ENCODE results near the gene NFE2L2.
"Not testable (repeated sequence)": the region's sequence is repeated elsewhere in the genome, so short reads cannot be mapped to it uniquely, and the experiment has no call there.

NFE2L2 gene

DNA sequence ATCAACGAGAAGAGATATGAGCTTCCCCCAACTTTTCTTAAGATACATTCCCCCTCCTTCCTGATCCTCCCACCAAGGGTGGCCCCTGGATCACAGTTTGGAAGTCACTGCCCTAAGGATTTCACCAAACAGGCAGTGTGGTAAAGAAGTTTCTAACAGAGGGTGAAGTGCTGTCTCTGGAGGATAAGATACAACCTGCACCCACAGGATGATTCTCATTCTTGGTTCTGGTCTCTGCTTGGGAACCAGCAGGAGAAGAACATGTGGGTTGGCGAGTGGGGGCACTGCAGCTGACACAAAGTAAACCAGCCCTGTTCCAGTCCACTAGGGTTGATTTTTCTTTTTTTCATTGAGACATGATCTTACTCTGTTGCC is 9.3 kb downstream of the NFE2L2 start:
- DNase-seq = no peak

DNA sequence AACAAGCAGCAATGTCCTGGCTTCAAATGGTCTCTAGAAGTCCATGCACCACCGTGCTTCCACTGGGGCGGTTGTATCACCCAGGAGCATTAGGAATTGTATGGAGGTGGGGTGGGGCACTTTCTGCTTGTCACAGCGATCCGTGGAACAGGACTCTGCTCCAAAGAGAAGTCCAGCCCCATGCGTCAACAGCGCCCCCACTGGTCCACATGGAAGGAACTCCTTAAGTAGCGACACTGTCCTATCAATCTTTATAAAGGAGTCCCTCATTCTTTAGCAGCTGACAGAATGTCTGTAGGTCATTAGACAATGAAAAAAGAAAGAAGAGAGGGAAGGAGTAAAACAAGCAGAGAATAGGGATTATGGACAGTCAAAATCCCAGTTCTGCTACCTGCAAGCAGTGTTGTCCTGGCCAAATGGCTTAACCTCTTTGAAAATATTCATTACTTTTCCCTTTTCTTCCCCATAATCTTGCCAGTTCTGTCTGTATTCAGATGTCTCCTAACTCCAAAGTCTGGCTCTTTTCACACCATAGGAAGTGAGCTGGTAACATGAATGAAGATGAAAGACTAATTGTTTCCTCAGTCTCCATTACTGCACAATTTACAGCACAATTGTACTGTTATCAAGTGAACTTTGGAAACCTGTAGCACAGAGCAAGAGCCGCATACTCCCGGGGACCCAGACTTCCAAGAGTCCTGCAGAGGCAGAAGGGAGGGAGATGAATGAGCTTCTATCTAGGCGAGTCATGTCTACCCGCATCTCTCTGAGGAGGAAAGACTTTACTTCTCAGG is 9.9 kb downstream of the NFE2L2 start:
- DNase-seq = no peak

DNA sequence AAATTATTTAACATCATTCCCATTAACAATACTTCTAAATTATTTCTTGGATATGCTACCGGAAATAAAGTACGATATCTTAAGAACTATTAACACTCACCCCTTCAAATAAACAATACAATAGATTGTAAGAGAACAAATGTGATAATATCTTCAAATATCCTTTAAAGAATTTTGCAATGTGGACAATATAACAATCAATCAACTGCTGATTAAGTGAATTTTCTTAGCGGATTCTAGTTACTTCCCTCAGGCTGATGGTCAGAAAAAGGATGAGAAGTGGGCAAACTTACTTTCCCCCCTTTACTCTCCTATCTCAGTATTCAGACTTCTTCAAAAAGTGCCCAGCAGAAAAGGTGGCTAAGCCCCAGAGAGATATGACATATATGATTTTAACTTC is 10.8 kb downstream of the NFE2L2 start:
- no peak for DNase-seq

DNA sequence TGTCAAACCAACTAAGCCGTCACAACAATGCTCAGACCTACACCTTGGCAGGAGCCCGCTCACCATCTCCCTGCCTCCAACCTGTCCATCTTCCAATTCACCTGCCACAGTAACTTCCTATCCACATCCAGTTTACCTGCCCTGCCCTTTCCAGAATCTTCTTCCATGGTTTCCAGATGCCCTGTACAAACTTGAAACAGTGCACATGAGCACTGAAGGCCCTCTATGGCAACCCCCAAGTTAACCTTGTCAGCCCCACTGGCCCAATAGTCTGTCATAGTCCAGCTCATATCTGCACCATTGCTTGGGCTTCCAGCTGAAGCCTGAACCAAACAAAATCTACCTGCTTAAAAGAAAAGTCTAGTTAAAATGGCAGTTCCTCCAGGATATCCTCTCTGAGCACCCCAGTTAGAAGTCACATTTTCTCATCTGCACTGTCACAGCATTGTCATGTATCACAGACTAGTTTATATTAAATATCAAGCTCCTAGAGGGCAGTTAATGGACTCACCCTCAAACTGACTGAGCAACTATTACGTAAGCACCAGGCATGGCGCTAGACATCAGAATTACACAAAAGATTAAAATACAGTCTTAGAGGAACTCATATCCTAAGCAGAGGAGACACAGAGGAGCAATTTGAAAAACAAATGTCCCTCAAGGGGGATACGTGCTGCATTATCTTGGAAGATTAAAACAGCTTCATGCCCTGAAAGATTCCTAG is 11.6 kb downstream of the NFE2L2 start:
- DNase-seq = no peak

DNA sequence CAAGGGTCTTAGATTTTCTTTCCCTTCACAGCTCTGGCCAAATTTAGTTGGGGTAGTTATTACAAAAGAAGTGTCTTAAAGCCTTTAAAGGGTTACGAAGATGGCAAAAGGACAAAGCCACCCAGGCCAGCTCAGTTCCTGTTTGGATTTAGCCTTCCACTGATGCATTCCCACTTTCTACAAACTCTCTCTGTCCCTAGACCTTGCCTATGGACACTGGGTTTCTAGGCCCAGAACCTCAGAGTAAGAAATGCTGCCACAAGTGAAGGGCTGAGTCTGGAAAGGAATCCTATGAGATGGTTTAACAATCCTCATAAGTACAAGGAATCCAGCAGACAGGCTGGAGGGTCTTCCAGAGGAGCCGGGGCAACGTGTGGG is 13.4 kb downstream of the NFE2L2 start:
- DNase-seq = no peak

DNA sequence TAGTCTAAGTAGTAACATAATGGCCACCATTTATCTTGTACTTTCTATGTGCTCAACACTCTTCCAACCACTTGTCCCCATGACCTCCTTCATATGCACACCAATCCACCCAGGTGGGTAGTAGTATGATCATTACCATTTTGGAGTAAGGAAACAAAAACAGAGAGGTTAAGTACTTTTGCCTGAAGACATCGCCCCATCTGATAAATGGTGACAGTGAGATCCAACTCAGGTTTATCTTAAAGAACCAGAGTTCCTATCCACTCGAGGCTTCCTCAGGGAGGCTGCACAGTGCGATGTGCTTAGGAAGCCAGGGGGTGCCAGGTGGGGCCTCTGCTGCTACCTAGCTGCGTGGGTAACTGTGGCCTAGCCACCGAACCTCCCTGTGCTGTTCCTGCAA is 14.1 kb downstream of the NFE2L2 start:
- no peak for DNase-seq

DNA sequence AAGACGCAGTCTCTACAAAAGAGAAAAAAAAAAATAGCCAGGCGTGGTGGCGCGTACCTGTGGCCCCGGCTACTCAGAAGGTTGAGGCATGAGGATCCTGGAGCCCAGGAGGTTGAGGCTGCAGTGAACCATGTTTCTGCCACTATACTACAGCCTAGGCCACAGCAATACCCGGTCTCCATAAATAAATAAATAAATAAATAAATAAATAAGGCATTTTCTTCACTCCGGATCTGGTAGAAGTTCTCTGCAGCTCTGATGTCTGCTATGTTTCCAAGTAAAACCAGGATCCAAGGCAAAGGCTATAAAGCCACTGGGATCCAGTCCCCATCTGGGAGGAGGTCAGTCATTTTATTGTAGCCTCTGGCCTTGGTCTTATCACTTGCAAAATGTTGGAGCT is 15.5 kb downstream of the NFE2L2 start:
- no peak for DNase-seq

DNA sequence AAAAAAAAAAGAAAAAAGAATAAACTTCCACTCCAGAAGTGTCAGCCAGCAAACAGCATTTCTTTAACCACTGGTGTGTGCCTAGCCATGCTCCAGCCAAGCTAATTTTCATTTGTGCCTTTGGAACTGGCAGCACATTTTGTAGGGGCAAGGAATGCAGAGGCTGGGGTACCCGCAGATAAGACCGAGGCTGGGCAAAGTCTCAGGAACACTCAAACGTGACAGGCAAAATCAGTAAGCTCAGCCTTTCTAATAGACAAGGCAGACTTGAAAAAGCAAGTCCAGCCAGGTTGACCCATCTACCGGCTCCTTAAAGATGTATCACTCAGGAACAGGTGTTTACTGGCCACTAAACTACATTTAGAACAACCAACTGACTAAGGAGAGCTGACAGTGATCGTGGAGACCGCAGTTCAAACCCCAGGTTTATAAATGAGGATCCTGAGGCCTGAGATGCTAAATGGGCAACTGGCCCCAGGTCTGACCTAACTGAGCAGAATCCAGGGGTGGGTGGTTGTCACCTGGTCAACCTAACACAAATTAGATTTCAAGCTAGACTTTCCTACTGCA is 16.7 kb downstream of the NFE2L2 start:
- no peak for DNase-seq

DNA sequence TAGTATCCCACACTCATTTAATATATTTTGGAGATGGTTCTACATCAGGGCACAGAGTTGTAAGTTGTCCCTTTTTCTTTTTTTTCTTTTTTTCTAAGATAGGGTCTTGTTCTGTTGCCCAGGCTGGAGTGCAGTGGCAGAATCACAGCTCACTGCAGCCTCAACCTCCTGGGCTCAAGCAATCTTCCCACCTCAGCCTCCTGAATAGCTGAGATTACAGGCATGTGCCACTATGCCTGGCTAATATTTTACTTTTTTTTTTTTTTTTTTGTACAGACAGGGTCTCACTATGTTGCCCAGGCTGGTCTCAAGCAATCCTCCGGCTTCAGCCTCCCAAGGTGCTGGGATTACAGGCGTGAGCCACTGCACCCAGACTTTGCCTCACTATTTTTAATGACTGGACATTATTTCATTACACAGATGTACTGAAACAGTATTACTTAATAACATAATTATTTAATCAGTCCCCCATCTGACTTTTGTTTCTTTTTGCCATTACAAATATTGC is 17.9 kb downstream of the NFE2L2 start:
- DNase-seq = not testable (repeated sequence)

DNA sequence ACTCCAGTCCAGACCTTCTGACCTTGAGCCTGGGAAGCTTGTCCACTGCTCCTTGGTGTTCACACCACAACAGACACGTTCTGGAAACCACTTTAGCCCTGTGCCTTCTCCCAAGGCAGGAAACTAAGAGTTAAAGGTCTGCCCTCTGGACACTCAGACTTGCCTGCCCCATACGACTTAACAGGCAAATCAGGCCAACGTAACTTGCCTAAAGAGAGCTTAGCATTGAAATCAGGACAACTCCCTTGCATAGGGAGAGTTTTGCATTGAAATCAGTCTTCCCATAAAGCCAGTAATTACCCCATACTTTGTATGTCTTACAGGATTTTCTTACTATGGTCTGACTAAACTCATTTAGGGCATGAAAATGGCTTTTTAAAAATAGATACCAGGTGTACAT is 18.5 kb downstream of the NFE2L2 start:
- DNase-seq = no peak

DNA sequence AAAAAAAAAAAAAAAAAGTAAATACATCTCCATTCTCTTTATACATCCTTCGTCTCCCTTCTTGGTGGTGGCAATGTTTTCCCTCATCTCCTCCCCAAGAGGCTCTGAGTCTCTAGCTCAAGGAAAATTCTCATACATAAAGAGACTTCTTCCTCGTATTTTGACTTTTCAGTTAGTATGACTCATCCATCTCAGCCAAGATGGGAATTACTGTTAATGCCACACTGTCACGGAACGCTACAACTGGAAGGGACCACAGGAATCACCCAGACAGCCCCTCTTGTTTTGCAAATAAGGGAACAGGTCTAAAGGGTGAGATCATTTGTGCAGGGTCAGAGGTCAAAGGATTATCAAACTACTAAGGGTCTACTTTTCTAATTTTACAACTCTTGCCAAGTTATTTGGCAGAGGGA is 19.5 kb downstream of the NFE2L2 start:
- no peak for DNase-seq

DNA sequence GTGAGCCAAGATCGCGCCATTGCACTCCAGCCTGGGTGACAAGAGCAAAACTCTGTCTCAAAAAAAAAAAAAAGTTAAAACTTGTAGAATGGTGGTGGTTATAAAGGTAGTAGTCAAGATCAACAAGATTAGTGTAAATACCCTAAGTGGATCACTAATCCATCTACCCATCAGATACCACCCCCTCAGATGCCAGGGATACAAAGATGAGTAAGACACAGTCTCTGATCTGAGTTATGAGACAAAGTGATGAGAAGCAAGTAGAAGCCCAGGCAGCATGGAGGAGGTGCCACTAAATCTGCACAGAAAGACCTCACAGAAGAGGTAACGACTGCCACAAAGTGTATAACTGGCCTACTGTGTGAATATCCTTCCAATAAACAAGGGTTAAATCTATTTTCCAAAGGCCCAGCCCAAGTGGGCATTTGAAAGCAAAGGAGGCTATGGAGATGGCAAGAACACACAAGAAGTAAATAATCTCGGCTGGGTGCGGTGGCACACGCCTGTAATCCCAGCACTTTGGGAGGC is 20.2 kb downstream of the NFE2L2 start:
- DNase-seq = no peak

DNA sequence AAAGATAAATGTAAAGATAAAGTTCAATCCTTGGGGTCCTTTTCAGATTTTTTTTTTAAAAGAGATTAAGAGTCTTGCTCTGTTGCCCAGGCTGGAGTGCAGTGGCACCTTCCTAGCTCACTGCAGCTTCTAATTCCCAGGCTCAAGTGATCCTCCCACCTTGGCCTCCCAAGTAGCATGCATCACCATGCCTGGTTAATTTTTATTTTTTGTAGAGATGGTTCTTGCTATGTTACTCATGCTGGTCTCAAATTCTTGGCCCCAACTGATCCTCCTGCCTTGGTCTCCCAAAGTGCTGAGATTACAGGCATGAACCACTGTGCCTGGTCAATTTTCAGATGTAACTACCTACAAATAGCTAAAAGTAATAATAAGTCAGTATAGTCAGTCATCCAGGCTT is 21.1 kb downstream of the NFE2L2 start:
- no peak for DNase-seq

DNA sequence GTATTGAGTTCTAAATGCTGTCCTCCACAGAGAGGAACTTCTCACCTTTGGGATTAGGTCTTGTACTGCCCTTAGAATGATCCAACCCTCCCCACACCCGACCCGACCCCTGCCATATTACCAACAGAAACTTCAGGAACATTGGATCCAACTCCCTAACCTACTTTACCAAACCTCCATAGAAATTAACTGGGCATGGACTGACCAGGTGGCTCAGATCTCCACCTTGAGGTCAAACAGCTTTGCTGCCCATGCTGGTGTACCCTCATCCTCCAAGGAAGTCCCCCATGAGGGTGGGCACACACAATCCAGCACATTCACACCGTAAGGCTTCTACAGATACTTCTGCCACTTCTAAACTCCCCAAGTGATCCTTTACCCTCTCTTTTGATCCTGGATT is 21.5 kb downstream of the NFE2L2 start:
- no peak for DNase-seq

DNA sequence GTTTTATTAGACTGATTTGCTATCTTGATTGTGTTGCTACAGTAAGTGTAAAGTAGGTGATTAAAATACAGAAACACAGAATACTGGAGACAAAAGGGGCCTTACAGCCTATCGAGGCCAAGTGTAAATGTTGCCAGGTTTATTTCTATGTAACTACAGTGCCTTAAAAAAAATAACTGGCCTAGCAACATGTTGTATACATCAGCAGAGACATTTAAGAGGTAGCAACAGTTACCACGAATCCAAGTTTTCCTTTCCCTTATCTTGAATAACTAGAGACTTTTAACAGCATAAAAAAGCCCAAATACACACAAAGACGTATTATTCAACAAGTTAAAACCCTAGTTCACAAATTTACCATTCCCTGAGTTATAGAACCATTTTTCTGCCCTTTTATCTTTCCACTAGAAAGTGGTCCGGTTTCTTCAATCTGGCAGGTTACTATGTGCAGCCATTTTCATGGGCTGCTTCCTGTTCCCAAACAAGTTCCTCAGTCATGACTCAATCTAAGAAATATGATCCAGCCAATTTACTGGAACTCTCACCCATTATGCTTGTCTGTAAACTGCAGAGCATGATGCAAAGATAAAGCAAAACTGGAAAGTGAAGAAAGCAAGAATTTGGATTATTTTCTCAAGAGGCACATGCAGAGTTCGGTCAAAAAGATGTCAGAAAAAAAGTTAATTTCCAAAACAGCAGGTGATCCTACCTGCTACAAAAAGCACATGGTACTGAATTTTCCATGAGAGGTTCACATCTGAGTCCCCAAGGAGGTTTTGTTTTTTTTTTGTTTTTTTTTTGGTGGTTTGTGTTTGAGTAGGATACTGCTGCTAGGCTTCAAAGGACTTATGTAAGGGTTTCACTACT is 22.2 kb downstream of the NFE2L2 start:
- no peak for DNase-seq

DNA sequence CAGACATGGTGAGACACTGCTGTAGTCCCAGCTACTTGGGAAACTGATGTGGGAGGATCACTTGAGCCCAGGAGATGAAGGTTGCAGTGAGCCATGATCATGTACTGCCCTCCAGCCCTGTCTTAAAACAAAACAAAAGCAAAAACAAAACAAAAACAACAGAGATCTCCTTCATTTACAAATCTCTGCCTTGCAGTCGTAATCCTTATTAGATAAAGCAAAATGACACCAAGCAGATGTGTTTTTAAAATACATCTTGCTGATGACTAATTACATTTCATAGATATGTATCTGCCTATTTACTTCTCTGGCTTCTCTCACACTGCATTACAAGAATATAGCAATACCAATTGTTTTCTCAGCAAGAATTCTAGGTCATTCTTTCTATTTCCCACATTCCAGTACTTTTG is 22.8 kb downstream of the NFE2L2 start:
- DNase-seq = no peak

DNA sequence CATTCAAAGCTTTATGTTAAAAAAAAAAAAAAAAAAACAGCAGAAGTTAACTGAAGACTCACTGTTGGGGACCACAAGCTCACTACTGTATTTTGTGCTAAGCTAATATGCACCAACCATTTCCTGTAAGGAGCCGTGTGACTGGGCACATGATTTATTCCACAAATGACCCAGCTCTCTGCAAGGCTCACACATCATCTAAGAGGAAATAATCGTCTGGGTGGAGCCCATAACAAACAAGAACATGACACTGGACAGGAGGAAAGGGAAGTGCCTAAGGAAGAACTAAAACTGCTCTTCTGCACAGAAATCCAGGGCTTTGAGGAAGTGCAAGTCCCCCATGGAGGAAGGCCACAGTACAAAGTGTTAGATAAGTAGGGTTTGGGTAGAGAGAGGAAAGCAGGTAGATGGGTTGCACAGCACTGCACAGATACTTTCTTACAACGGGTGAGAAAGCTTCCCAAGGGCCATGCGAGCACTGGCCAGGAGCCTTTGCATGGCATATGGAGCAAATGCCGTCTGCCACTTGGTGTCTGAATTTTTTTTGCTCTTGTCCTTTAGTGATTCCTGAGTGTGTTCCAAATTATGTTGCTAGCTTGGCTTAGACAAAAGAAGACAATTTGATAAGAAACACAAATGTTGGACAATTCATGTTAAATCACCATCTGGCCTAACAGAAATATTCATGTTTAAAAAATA is 24.4 kb downstream of the NFE2L2 start:
- DNase-seq = no peak

DNA sequence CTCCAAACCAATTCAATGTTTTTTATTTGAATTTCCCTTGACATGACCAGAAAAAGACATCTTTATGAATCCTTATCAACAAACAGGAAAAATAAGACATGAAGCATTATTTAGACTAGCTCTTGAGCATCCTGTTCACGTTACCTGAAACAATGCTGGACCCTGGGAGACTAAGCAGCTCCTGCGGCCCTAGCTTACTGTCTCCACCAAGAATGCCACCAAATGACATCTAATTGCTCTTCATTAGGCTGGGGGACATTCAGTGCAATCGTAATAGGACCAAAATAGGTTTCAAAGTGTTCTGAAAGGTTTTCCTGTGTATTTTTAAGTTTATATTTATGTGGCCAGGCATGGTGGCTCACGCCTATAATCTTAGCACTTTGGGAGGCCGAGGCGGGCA is 25.5 kb downstream of the NFE2L2 start:
- DNase-seq = no peak

DNA sequence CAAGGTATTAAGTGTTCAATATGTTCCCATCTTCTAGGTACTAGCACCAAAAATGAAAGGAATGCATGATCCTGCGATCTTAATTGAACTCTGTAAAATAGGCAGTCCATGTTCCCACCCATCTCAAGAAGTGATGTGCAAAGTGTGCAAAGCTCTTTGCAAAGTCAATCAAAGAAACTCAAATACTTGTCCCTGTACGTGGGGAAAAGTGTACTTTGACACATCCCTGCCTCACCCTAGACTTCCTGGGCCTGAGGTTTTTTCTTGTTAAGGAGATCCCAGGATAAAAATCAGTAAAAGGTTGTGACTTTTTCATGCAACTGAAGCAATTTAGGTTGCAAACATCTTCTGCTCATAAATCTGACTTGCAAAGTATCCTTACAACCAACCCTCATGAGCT is 26.6 kb downstream of the NFE2L2 start:
- DNase-seq = no peak

DNA sequence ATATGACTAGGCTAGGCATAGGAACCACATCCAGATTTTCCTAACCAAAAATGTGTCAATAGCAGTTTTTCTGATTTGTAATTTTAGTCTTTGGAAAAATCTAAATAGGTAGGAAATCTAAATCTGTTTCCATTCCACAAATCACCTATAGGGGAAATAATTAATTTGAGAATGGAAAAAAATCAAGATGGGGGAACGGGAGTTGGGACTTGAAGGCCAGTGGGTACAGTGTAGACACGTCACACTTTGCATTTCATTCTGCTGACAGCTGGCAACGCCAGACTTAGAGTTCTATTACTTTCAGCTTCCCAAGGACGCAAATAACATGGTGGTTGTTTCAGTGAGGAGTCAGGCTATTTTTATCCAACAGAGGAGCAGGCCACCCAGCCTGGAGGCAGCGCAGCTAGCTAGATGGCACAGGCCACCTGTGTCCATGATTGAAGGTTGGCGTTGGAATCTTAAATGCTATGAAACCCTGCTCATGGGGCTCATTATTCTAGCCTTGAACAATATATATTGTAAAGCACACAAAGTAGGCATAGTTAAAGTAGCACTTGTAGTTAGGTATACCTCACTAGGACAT is 28.6 kb downstream of the NFE2L2 start:
- DNase-seq = no peak

DNA sequence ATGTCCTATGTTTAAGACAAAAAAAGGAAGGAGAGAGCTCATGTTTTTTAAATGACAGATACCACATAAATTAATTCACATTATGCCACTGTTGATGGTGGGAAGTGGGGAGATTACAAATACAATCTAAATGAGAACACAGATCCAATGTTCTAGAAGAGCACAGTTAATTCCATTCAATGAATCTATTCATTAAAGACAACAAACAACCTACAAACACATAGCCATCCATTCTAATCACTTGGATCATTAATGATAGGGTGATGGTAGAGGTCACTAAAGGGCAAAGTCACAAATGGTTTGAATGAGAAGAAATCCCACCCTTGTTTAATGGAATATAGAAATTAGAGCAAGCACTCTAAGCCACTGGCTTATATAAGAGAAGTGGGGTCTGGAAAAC is 30.3 kb downstream of the NFE2L2 start:
- no peak for DNase-seq
